Astrocyte (in vitro differentiated cells and primary cell): Measurements from ENCODE around the gene MECP2. TPM values are rescaled to one million over a fixed set of nuclear protein-coding genes. Genes with fewer than 3 reads are reported as not detected.

Source experiments
- DNase-seq: peaks from one replicate; pipeline ENCODE4 v3.0.0-alpha.2; 2010; ENCODE audit warnings: low read depth
- FAIRE-seq: peaks from 2 replicates; lab custom pipeline; 2011; peaks lifted over from hg19 to GRCh38; lab: Jason Lieb, UNC
- H2AFZ ChIP-seq: 2 replicates; pipeline ENCODE4 v1.6.0; 2012; ENCODE audit warnings: low read depth, low read length, inconsistent platforms
- H3K27ac ChIP-seq: 2 replicates; pipeline ENCODE4 v1.5.1; 2011; ENCODE audit warnings: low read depth, low read length, inconsistent platforms
- H3K27me3 ChIP-seq: 2 replicates; pipeline ENCODE4 v1.6.0; 2011; ENCODE audit warnings: low read length, inconsistent platforms; ENCODE audit not compliant: insufficient read depth
- H3K36me3 ChIP-seq: 2 replicates; pipeline ENCODE4 v1.5.1; 2011; ENCODE audit warnings: low read length, inconsistent platforms; ENCODE audit not compliant: insufficient read depth
- H3K4me1 ChIP-seq: 2 replicates; pipeline ENCODE4 v1.5.1; 2011; ENCODE audit warnings: low read length, inconsistent platforms; ENCODE audit not compliant: insufficient read depth
- H3K4me2 ChIP-seq: 2 replicates; pipeline ENCODE4 v1.6.0; 2012; ENCODE audit warnings: low read length, inconsistent platforms
- H3K4me3 ChIP-seq: 2 replicates; pipeline ENCODE4 v1.5.1; 2011; ENCODE audit warnings: low read depth, mild to moderate bottlenecking, low read length, inconsistent platforms; ENCODE audit not compliant: insufficient read depth
- H3K79me2 ChIP-seq: 2 replicates; pipeline ENCODE4 v1.6.0; 2012; ENCODE audit warnings: mild to moderate bottlenecking, low read length, inconsistent platforms; ENCODE audit not compliant: insufficient read depth
- H3K9ac ChIP-seq: 2 replicates; pipeline ENCODE4 v1.6.0; 2012; ENCODE audit warnings: mild to moderate bottlenecking, low read length, inconsistent platforms
- H3K9me3 ChIP-seq: 2 replicates; pipeline ENCODE4 v1.5.1; 2012; ENCODE audit warnings: low read depth, mild to moderate bottlenecking, low read length, inconsistent platforms; ENCODE audit not compliant: insufficient read depth
- H4K20me1 ChIP-seq: 2 replicates; pipeline ENCODE4 v1.6.0; 2012; ENCODE audit warnings: low read length, inconsistent platforms; ENCODE audit not compliant: insufficient read depth
- H3K27ac Mint-ChIP-seq: one replicate; pipeline ENCODE4 v1.8.0; 2021; ENCODE audit warnings: mild to moderate bottlenecking, mixed read lengths; ENCODE audit not compliant: unreplicated experiment
- H3K27me3 Mint-ChIP-seq: one replicate; pipeline ENCODE4 v1.8.0; 2021; ENCODE audit warnings: low read depth, mixed read lengths; ENCODE audit not compliant: unreplicated experiment
- H3K36me3 Mint-ChIP-seq: one replicate; pipeline ENCODE4 v1.8.0; 2021; ENCODE audit warnings: low read depth, mixed read lengths; ENCODE audit not compliant: unreplicated experiment
- H3K4me1 Mint-ChIP-seq: one replicate; pipeline ENCODE4 v1.8.0; 2021; ENCODE audit warnings: low read depth, mixed read lengths; ENCODE audit not compliant: unreplicated experiment
- H3K4me3 Mint-ChIP-seq: one replicate; pipeline ENCODE4 v1.8.0; 2021; ENCODE audit warnings: mild to moderate bottlenecking, moderate library complexity, mixed read lengths; ENCODE audit not compliant: unreplicated experiment
- H3K9me3 Mint-ChIP-seq: one replicate; pipeline ENCODE4 v1.8.0; 2021; ENCODE audit warnings: mild to moderate bottlenecking, mixed read lengths; ENCODE audit not compliant: unreplicated experiment
- EZH2 ChIP-seq: IDR thresholded peaks from 2 replicates; pipeline ENCODE4 v1.6.1; 2012; ENCODE audit warnings: mild to moderate bottlenecking, low read length, inconsistent platforms; ENCODE audit not compliant: insufficient read depth
- total RNA-seq: library from RNA; stranded (reverse); gene quantifications from 2 replicates; pipeline ENCODE4 v1.2.1, GENCODE V29; 2021
- TF ChIP-seq, protein P1 (sequence below): IDR thresholded peaks from 2 replicates; pipeline ENCODE4 v1.5.1; 2011; ENCODE audit warnings: low read depth, mild to moderate bottlenecking, inconsistent platforms, low read length, moderate library complexity; ENCODE audit not compliant: insufficient read depth

MECP2 gene
- total RNA-seq, 1 donor from 2014 or later, result 36.2 TPM

DNA sequence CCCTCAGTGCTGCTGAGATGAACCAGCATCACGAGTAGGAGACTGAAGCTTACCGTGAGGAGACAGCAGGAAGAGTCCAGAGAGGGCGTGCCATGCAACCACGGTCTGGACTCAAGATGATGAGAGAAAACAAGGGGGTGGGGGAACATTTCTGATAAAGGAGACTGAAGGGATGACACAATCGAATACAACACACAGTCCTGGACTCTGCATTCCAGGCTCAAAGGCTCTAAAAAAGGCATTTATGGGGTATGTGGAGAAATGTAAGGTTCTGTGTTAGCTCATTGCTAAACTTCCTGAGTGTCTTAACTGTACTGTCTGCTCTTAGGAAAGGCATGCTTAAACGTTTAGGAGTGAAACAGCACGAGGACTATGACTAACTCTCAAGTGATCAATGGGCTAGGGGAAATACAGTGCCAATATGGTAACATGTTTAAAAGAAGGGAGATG, 57.2 kb downstream of the MECP2 start:
- Mint-ChIP-seq H3K36me3 (peaks cover 1% of the 10 kb centered on the region), H3K27me3 (no peaks in the 10 kb centered on the region), H3K4me3 (no peak overlapping the region), H3K4me1 (peaks cover 29% of the 10 kb centered on the region), H3K27ac (peak overlapping the region; percentile 92), H3K9me3 (no peaks in the 10 kb centered on the region)
- Histone ChIP-seq H3K4me1 (peaks cover 23% of the 10 kb centered on the region), H2AFZ (no peak overlapping the region), H3K4me2 (peak overlapping the region; percentile 19), H3K27ac (peak overlapping the region; percentile 66), H3K4me3 (no peak overlapping the region), H3K36me3 (no peaks in the 10 kb centered on the region), H3K27me3 (no peaks in the 10 kb centered on the region), H4K20me1 (peaks cover 21% of the 10 kb centered on the region), H3K9me3 (no peaks in the 10 kb centered on the region), H3K9ac (peak overlapping the region; percentile 63), H3K79me2 (peaks cover 44% of the 10 kb centered on the region)
- TF ChIP-seq EZH2, result no peak
- TF ChIP-seq, protein P1, sequence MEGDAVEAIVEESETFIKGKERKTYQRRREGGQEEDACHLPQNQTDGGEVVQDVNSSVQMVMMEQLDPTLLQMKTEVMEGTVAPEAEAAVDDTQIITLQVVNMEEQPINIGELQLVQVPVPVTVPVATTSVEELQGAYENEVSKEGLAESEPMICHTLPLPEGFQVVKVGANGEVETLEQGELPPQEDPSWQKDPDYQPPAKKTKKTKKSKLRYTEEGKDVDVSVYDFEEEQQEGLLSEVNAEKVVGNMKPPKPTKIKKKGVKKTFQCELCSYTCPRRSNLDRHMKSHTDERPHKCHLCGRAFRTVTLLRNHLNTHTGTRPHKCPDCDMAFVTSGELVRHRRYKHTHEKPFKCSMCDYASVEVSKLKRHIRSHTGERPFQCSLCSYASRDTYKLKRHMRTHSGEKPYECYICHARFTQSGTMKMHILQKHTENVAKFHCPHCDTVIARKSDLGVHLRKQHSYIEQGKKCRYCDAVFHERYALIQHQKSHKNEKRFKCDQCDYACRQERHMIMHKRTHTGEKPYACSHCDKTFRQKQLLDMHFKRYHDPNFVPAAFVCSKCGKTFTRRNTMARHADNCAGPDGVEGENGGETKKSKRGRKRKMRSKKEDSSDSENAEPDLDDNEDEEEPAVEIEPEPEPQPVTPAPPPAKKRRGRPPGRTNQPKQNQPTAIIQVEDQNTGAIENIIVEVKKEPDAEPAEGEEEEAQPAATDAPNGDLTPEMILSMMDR, result no peak
- FAIRE-seq, result peak; percentile 100
- DNase-seq, result peak; percentile 81

DNA sequence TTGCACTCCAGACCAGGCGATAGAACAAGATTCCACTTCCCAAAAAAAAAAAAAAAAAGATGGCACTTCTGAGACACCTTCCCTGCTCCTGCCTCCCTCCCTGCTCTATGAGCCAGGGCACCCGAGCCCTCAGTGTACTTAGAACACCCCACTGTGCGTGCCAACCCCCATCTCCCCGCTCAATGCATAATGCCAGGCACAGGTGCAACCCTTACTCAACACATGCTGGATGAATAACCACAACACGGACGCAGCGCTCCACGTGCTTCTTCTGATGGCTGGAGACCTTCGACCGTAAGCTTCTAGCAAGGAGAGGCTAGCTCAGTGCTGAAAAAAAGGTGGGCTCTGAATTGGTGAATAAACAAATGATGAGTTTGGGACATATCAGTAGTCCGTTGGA, 57.9 kb downstream of the MECP2 start:
- no peak for DNase-seq
- H3K4me1 Mint-ChIP-seq, result peaks cover 29% of the 10 kb centered on the region
- peak overlapping the region; percentile 66 for H3K27ac ChIP-seq
- H3K27ac Mint-ChIP-seq, result peak overlapping the region; percentile 92
- no peak for FAIRE-seq
- H3K36me3 Mint-ChIP-seq, result peaks cover 1% of the 10 kb centered on the region
- H3K27me3 Mint-ChIP-seq, result no peaks in the 10 kb centered on the region
- H3K9me3 Mint-ChIP-seq, result no peaks in the 10 kb centered on the region
- no peaks in the 10 kb centered on the region for H3K36me3 ChIP-seq
- peaks cover 23% of the 10 kb centered on the region for H3K4me1 ChIP-seq
- no peak overlapping the region for H2AFZ ChIP-seq
- H3K9me3 ChIP-seq, result no peaks in the 10 kb centered on the region
- no peaks in the 10 kb centered on the region for H3K27me3 ChIP-seq
- H3K9ac ChIP-seq, result peak overlapping the region; percentile 63
- TF ChIP-seq EZH2, result no peak
- TF ChIP-seq, protein P1, result no peak
- H3K4me2 ChIP-seq, result peak overlapping the region; percentile 19
- H4K20me1 ChIP-seq, result peaks cover 21% of the 10 kb centered on the region
- H3K4me3 ChIP-seq, result no peak overlapping the region
- H3K4me3 Mint-ChIP-seq, result no peak overlapping the region
- H3K79me2 ChIP-seq, result peaks cover 44% of the 10 kb centered on the region

DNA sequence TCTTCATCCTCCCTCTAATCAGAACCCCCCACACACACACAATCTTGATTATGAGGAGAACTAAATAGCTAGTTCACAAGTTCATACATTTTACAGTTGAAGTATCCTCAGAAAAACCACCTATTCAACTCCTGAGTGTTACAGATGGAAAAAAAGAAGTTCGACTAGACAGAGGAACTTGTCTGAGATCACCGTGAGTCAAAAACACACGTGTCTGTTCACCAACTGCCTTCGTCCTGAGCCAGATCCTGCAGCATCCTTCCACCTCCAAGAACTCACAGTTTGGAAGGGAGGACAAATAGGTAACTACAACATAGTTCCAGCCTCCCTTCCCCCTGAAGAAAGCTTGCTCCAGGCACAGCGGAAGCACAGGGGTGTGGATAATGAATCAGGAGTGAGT, 58.9 kb downstream of the MECP2 start:
- no peak overlapping the region for H3K27ac ChIP-seq
- peak; percentile 13 for FAIRE-seq

More for the DNA sequence above, 58.9 kb downstream of the MECP2 start:
- H3K4me3 Mint-ChIP-seq, result no peak overlapping the region
- no peaks in the 10 kb centered on the region for H3K27me3 Mint-ChIP-seq
- H3K27ac Mint-ChIP-seq, result peak overlapping the region; percentile 12
- H3K79me2 ChIP-seq, result peaks cover 42% of the 10 kb centered on the region
- H3K9ac ChIP-seq, result no peak overlapping the region
- H3K36me3 ChIP-seq, result no peaks in the 10 kb centered on the region
- H2AFZ ChIP-seq, result no peak overlapping the region
- H3K36me3 Mint-ChIP-seq, result peaks cover 1% of the 10 kb centered on the region
- no peak for DNase-seq
- peaks cover 23% of the 10 kb centered on the region for H3K4me1 ChIP-seq
- no peaks in the 10 kb centered on the region for H3K9me3 Mint-ChIP-seq
- peaks cover 25% of the 10 kb centered on the region for H4K20me1 ChIP-seq
- H3K27me3 ChIP-seq, result no peaks in the 10 kb centered on the region
- H3K4me1 Mint-ChIP-seq, result peaks cover 33% of the 10 kb centered on the region
- no peak overlapping the region for H3K4me2 ChIP-seq
- no peak overlapping the region for H3K4me3 ChIP-seq
- H3K9me3 ChIP-seq, result no peaks in the 10 kb centered on the region
- TF ChIP-seq EZH2, result no peak
- TF ChIP-seq, protein P1, result no peak
